ENCODE measurements around the gene HEPACAM2. TPM values are rescaled to one million over a fixed set of nuclear protein-coding genes. Genes with fewer than 3 reads are reported as not detected.

The HEPACAM2 gene
- total RNA-seq, 4 donors from 2014 or later = not detected

DNA sequence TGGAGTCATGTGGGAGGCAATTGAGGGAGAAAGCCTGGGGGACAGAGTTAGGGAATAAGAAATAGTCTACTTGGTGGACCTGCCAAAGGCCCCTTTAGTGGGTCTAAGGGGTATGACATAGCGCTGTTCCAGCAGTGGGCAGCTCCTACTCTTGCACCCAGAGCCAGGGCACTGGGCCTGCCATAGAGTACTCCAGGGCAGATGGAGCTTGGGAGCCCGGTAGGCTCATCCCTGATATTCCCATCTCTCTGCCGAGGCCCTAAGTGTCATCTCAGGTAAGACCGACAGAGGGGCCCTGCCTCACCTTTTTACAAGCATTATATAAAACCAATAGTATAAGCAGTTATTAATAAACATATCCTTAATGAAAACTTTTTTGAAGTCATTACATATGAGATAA lies 87.7 kb downstream of the HEPACAM2 start:
- TF ChIP-seq, protein P1, sequence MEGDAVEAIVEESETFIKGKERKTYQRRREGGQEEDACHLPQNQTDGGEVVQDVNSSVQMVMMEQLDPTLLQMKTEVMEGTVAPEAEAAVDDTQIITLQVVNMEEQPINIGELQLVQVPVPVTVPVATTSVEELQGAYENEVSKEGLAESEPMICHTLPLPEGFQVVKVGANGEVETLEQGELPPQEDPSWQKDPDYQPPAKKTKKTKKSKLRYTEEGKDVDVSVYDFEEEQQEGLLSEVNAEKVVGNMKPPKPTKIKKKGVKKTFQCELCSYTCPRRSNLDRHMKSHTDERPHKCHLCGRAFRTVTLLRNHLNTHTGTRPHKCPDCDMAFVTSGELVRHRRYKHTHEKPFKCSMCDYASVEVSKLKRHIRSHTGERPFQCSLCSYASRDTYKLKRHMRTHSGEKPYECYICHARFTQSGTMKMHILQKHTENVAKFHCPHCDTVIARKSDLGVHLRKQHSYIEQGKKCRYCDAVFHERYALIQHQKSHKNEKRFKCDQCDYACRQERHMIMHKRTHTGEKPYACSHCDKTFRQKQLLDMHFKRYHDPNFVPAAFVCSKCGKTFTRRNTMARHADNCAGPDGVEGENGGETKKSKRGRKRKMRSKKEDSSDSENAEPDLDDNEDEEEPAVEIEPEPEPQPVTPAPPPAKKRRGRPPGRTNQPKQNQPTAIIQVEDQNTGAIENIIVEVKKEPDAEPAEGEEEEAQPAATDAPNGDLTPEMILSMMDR (IDR thresholded peaks at IDR 0.05) = no peak
- no peak for TF ChIP-seq POLR2A (IDR thresholded peaks at IDR 0.05; ENCODE audit: low read depth)
- 96% methylated on average over 4 of the region's 4 CpGs for WGBS
- Histone ChIP-seq H3K4me1 (no peaks in the 10 kb centered on the region), H3K9me3 (peaks cover 0 to 67% (median 32%) of the 10 kb centered on the region in 4 donors), H3K36me3 (peaks cover 37 to 89% (median 68%) of the 10 kb centered on the region in 4 donors), H3K4me3 (no peak overlapping the region), H3K27me3 (no peaks in the 10 kb centered on the region), H3K27ac (replicated peaks in 1 of 4) (no peak overlapping the region)
- intact Hi-C loops (cut with DNase I) = no loop called here
- no peak for DNase-seq (ENCODE audit: extremely low spot score)

Other genes starting within 250 kb of the HEPACAM2 start
- gene SAMD9, start 108.5 kb downstream of the HEPACAM2 start, total RNA-seq = 1 to 10 TPM; 2.7 to 5.0 (median 3.6) TPM
- 1 to 10 TPM; 3.7 to 6.6 (median 5.0) TPM for gene SAMD9L, start 78.1 kb downstream of the HEPACAM2 start, total RNA-seq
- 10 to 100 TPM; 14.8 to 25.7 (median 18.9) TPM for gene VPS50, start 5.9 kb upstream of the HEPACAM2 start, total RNA-seq